Fibroblast of peridontal ligament (primary cell): Measurements from ENCODE around the gene CAMTA1.
A peak's percentile ranks its signal among the peaks of the same experiment; 100 is the strongest.
"Not testable (repeated sequence)": the region's sequence is repeated elsewhere in the genome, so short reads cannot be mapped to it uniquely, and the experiment has no call there.

Source experiments
- DNase-seq: peaks from one replicate; pipeline ENCODE4 v3.0.0-alpha.2; 2010; ENCODE audit errors: extremely low read depth

The CAMTA1 gene

DNA sequence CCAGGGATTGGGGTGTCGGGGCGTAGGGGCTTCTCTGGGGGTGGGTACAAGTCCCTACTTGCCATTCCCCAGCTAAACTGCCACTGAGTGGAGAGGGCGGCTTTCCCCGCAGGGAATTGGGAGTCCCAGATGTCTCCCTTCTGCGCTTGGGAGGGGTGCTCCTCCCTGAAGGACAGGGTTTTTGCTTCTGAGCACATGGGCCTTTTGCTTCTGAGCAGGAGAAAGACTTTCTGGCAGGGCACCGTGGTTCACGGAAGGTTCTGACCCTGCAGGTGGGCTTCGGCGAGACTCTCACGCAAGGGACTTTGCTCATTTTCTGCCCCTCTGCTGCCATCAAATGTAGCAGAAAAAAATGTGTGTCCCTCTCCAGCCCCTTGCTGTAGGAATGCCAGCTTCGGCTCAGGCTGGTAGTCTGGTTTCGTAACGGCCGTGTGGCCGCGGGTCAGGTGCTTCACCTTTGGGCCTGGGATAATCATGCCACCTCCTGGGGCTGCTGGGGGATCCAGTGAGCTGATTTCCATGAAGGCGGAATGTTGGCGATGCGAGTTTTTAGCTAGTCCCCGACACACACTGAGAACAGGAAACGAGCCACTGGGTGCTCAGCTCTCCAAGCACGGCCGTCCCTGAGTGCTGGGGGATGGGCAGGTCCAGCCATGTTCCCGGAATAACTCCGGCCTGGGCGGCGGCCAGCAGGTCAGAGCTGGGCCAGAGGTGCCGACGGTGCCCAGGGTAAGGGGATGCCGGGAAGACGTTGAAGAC lies 364.0 kb downstream of the CAMTA1 start:
- no peak for DNase-seq

DNA sequence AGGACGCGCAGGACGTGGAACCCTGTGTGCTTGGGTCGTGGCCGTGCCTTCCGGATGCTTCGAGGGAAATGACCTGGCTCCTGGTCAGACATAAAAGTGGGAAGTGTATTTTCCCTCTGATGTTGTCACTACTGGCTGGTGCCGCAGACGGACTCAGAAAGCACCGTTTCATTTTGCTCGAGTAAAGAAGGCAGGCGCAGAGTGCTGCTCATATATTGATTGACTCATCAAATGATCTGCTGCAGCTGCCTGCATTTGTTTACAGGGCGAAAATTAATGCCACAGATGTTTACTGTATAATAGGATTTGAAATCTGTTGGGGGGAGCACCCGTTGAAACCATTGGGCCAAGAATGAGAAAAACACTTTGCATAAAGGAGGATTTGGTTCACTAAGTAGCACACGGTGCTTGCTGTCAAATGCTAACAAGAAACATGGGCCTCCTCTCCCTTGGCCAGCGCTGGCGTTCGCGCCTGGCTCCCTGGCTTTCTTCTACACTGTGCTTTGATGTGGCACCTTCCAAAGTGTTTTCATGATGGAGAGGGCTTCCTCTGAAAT lies 365.5 kb downstream of the CAMTA1 start:
- DNase-seq = no peak

DNA sequence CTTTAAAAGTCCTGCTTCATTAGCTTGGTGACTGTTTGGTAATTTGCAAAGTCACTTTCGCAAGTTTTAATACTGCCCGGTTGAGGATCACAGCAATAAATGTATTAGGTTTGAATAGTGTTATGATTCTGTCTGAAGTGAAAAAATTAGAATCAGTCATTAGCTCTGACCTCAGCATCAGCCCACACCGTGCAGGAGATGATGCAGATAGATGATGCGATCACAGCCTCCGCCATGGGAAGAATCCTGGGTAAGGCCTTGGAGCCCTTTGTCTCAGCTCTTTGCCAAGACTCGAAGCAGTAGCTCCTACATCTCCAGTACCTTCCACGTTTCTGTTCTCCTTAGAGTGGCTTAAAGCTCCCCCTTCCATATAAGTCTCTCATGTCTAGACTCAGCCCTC lies 366.7 kb downstream of the CAMTA1 start:
- no peak for DNase-seq

DNA sequence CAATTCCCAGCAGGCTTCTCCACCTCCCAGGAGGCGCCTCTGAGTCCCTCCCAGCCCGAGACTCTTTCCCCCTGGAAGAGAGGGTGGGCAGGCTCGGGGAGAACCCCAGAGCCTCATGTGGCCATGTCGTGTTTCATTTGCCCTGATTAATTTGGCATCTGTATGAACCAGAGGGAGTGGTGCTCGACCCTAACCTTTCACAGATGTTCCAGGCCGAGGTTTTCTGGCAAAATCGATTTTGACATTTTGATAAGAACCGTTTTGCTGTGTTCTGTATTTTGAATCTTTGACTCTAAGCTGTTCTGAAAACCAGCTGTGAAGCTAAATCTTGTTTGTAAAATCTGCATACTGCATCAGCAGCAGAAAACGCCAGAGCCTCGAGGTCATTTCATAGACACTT lies 367.4 kb downstream of the CAMTA1 start:
- DNase-seq = no peak

DNA sequence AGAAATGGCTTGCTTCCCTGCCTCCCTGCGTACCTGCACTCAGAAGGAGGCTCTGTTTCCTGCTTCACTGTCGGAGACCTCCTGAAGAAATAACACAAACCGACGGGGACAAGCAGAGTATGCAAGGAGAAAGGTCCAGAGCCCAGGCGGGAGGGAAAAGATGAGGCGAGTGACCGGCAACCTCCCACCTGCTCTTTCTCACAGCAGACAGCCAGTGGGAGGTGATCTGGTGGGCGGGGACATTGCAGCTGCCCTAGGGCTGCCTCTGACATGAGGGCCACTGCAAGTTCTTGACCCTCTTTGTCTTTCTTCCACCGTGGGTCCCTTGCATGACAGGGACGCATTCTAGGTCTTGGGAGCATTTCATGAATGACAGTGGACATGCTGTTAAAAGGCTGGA lies 368.2 kb downstream of the CAMTA1 start:
- DNase-seq = no peak

DNA sequence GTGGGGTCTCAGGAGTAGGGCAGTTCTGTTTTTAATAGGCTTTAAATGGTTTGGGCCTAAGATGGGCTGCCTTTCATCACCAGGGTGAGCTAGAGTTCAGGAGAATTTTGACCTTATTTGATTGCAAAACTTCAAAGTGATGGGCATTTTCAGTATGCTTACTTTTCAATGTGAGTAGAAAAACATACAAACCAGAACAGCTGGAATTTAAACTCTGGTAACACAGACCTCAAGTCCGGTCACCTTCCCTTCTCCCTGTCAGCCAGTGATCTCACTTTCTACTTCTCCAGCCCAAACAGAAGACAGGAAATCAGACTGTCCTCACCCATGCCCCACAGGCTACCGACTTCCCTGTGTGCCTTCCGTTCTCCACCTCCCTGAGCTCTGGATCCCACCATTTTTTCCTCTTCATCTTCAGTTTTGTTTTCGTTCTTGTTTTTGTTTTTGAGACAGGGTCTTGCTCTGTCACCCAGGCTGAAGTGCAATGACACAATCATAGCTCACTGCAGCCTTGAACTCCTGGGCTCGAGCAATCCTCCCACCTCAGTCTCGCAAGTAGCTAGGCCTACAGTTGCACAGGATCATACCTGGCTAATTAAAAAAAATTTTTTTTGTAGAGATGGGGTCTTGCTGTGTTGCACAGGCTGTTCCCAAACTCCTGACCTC lies 374.0 kb downstream of the CAMTA1 start:
- no peak for DNase-seq

DNA sequence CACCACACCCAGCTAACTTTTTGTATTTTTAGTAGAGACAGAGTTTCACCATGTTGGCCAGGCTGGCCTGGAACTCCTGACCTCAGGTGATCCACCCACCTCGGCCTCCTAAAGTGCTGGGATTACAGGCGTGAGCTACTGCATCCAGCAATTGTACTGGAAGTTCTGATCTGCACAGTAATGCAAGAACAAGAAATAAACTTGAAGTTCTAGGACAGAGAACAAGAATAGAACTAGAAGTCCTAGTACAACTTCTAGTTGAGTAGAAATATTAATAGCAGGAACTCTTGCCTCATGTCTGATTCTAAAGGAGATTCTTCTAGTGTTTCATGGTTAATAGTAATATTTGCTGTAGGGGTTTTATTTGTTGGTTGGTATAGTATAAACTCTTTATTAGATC lies 383.3 kb downstream of the CAMTA1 start:
- DNase-seq = not testable (repeated sequence)

DNA sequence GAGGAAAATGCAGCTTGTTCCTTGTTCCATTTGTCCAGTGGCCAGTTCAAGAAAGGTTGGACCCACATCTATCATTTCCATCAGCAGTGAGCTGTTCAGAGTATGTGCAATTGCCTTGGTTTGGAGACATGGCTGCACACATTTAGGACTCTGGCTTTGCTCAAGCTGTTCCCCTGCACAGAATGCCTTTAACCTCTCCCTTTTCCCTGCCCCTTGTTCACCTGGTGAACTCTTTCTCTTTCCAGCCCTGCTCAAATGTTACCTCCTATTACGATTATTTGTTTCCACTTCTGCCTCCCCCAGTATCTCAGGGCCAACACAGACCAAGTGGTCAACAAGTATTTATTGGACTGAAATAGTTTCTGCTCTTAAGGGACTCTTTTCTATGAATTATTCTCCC lies 385.9 kb downstream of the CAMTA1 start:
- DNase-seq = no peak

DNA sequence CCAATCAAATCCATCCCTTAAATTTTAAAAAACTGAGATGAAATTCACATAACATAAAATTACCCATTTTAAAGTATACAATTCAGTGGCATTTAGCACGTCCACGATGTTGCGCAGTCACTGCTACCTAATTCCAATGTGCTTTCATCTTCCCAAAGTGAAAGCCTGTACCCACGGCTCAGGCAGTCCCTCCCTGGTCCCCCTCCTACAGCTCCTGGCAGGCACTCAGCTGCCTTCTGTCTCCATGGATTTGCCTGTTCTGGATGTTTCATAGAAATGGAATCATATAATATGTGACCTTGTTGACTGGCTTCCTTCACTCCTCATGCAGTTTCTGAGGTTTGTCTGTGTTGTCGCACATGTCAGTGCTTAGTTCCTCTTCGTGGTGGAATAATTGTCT lies 386.3 kb downstream of the CAMTA1 start:
- DNase-seq = no peak

DNA sequence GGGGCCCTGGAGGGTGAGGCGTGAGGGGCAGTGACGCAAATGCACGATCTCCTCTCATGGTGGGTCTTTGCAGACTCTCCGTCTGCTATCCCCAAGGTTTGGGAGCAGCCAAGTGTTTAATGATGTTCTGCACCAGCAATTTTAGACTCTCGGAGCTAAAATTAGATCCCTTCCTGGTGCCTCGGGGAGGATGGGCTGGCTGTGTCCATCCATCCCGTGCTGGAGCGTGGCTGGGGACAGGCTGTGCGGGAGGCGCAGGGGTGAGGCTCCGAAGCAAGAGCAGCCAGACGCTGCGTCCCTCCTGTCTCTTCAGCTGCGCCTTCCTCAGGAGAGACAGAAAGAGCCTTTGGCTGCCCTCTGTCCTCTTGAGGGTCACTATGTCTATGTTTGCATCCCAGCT lies 387.6 kb downstream of the CAMTA1 start:
- DNase-seq = no peak

DNA sequence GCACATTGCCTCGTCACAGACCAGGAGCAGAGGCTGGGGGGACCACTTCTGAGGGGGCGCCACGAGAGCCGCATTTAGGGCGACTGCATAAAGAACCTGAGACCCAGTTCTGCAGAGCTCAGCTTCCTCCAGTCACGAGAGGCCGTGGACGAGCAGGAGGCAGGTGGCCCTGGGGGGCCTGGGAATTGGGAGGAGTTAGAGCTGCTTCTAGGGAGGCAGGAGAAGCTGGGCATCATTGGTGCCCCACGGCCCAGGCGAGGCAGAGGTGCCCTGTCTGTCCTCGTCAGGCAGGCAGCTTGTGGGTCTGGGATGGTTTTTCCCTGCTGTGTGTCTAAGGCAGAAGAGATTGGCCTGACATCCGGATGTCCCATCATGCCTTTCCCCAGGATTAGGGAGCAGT lies 389.3 kb downstream of the CAMTA1 start:
- no peak for DNase-seq

DNA sequence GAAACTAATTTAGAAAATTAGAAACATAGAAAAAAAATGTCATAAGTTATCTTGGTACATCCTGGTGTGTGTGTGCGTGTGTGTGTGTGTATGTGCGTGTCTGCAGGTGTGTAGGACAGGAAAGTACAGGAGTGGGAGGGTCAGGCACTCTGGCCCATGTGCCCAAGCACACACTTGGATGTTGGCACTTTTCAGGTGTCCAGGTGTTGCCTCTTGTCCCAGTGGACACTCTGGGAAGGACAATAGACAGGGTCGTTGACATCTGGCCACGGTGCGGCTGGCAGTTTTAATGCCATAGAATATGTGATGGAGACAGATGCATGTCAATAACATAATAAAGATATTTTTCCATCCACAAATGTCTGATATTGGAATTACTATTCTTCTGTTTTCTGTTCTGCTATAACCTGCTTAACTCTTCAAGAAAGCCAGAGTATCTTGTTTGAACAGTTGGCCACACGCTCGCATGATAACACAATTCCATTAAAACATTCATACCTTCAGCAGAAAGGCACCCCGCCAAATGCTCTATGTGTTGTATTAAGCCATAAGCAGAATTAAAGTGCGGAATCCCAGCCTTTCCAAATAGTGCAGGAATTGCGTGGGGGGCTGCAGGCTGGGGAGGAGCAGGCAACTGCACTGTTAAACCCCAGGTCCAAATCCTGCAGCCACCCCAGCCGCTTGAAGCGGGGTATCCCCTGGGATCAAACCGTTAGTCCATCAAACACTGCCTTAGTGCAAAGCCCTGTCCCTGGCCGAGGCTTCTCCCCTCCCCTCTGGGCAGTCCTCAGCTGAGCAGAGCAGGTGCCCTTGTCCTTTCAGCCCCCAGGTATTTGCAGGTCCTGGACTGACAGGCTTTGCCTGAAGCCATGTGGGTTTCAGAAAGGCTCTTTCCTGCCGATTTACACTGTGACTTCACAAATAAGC lies 390.0 kb downstream of the CAMTA1 start:
- no peak for DNase-seq

DNA sequence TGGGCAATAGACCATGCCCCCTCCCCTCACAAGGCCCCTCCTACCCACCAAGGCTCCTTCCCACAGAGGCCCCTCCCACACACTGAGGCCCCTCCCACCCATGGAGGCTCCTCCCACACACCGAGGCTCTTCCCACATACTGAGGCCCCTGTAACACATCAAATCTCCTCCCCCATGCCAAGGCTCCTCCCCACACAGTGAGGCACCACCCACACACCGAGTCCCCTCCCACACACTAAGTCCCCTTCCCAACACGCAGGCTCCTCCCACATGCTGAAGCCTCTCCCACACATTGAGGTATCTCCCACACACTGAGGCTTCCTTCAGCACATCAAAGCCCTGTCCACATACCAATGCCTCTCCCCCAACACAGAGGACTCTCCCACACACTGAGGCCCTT lies 391.8 kb downstream of the CAMTA1 start:
- no peak for DNase-seq

DNA sequence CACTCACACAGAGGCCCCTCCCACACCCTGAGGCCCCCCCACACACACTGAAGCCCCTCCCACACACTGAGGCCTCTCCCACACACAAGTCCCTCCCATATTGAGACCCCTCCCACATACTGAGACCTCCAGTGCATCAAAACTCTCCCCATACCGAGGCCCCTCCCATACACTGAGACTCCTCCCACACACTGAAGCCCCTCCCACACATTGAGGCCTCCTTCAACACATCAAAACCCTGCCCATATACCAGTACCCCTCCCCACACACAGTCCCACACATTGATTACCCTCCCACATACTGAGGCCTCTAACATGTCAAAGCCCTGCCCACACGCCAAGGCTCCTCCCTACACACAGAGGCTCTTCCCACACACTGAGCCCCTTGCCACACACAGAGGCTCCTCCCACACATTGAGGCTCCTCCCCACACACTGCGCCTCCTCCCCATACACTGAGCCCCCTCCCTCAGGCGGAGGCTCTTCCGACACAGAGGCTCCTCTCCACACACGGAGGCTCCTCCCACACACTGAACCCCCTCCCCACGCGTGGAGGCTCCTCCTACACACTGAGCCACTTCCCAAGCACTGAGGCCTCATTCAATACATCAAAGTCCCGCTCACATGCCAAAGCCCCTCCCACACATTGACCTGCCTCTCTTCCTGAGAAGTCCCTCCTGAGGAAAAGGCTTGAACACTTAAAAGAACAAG lies 392.3 kb downstream of the CAMTA1 start:
- no peak for DNase-seq

DNA sequence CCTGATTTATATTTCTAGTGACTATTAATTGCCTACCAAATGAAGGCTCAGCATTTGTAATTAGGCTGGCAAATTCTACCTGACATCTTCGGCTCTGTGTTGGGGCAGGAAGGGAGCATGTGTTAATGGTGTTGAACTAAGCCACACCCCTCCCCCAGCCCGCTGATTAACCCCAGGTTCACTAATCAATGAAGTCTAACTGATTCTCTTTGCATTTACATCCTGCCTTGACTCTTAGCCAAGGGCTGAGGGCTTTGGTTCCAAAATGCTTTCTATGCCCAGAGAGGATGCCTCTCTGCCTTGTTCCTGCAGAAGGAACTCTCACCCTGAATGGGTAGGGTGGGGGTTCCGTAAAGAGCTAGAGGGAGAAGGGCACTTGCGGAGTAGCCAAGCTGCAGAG lies 393.1 kb downstream of the CAMTA1 start:
- no peak for DNase-seq

DNA sequence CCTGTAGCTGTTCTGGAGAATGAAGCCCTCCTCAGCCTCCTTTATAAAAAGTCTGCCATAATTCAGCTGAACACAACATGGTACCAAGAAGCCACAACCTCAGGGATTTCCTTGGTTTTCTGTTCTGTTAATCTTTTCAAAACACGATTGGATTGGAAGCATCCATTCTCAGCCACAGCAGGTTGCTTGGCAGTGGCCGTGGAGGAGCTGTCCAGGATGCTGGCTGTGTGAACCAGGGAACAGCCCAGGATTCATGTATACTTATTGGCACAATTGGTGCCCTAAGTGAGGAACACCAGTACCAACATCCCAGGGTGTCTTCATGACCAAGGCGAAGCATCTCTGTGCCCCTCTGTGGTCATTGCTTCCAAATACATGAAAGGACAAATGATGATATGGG lies 393.5 kb downstream of the CAMTA1 start:
- DNase-seq = no peak

DNA sequence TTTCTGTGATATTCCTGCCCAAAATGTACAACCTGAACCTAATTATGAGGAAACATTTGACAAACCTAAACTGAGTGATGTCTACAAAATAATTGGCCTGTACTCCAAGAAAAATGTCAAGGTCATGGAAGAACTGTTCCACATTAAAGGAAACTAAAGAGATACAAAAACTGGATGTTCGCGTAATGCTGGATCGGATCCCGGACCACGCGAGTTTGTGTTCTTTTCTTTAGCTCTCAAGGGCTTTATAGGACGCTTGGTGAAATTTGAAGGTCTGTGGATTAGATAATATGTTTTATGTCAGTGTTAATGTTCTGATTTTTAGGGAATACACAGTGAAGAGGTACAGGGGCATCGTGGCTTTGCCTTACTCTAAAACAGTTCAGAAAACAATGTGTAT lies 400.5 kb downstream of the CAMTA1 start:
- DNase-seq = no peak

DNA sequence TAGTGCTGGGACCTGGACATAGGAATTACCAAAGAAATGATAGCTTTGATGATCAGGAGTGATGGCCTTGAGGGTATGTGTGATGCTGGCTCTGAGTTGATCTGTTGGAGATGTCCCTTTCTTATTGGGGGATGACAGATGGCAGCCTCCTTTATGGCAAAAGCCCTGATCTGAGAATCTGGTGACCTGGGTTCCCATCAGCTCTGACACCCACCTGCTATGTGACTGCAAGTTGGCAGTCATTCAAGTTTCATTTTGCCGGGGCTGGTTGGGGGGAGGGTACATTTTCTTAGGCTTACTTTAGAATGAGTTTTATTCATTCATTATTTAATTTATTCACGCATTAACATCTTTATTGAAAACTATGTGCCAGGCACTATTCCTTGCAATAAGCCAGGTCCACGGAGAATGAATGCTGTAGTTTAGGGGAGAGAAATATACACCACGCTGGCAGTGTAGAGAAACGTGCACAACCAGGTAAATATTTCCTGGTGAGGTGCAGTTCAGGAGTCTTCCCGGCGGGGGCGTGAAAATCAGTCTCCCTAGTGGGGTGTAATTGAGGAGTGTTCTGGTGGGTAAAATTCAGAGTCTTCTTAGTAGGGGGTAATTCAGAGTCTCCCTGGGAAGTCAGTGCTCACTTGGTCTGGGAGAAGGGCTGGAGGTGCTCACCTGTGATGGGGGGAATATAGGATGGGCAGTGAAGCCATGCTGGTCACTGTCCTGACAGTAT lies 401.3 kb downstream of the CAMTA1 start:
- DNase-seq = no peak

DNA sequence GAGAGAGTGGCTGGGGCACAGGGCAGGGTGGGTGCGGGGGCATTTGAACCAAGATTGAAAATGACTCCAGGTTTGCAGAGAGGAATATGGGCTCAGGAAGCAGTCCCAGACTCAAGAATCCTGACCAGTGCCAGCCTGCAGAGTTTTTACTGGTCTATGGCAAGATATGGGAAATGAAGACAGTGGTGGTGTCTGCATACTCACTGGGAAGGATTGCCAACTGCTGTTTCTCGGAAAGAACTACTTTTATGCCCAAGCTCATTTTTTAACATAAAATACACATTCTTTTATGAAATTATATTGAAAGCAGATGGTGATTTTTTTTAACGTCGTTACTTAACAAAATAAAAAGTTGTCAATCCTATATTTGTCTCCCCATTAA lies 401.8 kb downstream of the CAMTA1 start:
- peak; percentile 43 for DNase-seq

DNA sequence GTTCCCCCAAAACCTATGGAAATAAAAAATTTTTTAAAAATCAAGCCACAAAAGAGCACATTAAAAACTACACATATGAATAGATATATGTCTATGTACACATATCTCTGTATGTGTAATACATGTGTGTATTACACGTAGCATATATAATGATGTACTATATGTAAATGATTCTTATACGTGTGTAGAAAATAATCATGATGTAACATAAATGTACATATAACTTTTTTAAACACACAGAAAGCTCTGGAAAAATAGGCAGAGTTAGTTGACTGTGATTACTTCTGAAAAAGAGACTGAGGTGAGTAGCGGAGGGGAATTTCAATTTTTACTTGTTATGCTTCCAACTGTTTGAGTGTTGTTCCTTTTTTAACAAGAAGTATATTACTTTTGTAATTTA lies 405.0 kb downstream of the CAMTA1 start:
- DNase-seq = no peak

DNA sequence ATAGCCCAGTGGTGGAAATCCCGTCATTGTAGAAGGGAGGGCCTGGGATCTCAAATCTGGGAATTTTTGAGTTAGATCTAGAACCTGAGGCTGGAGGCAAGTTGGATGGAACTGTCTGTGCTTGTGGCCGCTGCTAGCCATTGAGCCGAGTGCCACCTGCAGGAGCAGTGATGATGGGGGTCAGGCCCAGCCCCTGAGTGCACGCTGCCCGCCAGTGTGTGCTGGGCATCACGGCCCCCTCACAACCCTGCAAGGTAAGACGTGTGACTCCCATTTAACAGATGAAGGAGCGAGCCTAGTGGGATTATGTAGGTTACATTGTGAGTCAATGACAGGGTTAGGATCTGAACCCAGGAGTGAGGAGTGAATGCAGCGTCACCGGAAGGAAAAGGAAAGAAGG lies 407.2 kb downstream of the CAMTA1 start:
- no peak for DNase-seq
